Measurements from ENCODE around the gene ARHGAP33.
"Not testable (repeated sequence)": the region's sequence is repeated elsewhere in the genome, so short reads cannot be mapped to it uniquely, and the experiment has no call there.

Gene ARHGAP33

DNA sequence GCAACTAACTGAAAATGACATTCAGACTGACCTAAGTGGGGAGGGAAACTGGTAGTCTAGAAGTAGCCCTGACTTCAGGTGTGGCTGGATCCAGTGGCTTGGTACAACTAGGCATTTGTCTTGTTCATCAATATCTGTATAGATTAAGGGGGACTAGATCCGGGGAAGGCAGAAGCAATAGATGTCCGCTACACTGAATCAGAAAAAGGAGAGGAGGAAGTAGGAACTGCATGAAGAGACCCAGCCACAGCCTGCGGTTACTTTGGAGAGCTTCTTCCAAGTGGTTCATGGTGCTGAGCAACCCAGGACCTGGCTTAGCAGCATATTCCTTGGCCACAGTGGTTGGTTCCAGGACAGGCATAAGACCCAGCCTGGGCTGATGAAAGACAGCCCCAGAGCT lies 47.2 kb downstream of the ARHGAP33 start:
- TF ChIP-seq, protein P1, sequence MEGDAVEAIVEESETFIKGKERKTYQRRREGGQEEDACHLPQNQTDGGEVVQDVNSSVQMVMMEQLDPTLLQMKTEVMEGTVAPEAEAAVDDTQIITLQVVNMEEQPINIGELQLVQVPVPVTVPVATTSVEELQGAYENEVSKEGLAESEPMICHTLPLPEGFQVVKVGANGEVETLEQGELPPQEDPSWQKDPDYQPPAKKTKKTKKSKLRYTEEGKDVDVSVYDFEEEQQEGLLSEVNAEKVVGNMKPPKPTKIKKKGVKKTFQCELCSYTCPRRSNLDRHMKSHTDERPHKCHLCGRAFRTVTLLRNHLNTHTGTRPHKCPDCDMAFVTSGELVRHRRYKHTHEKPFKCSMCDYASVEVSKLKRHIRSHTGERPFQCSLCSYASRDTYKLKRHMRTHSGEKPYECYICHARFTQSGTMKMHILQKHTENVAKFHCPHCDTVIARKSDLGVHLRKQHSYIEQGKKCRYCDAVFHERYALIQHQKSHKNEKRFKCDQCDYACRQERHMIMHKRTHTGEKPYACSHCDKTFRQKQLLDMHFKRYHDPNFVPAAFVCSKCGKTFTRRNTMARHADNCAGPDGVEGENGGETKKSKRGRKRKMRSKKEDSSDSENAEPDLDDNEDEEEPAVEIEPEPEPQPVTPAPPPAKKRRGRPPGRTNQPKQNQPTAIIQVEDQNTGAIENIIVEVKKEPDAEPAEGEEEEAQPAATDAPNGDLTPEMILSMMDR (IDR thresholded peaks at IDR 0.05; ENCODE audit: insufficient read depth, missing control alignments), result no peak
- DNase-seq (ENCODE audit: insufficient read length, low spot score), result no peak
- FAIRE-seq, result no peak

DNA sequence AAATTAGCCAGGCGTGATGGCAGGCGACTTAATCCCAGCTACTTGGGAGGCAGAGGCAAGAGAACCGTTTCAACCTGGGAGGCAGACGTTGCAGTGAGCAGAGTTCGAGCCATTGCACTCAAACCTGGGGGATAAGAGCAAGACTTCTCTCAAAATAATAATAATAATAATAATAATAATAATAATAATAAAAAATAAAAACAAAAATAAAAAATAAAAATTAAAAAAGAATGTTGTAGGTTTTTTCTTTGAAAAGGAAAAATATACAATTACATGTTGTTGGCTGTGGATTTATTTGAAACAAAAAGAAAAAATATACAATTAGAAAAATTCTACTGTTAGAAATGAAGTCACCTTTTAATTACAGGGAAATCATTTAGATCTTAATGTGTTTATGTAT lies 48.8 kb downstream of the ARHGAP33 start:
- TF ChIP-seq, protein P1 (IDR thresholded peaks at IDR 0.05; ENCODE audit: insufficient read depth, missing control alignments), result no peak
- FAIRE-seq (no peak), DNase-seq (ENCODE audit: insufficient read length, low spot score) (no peak)

DNA sequence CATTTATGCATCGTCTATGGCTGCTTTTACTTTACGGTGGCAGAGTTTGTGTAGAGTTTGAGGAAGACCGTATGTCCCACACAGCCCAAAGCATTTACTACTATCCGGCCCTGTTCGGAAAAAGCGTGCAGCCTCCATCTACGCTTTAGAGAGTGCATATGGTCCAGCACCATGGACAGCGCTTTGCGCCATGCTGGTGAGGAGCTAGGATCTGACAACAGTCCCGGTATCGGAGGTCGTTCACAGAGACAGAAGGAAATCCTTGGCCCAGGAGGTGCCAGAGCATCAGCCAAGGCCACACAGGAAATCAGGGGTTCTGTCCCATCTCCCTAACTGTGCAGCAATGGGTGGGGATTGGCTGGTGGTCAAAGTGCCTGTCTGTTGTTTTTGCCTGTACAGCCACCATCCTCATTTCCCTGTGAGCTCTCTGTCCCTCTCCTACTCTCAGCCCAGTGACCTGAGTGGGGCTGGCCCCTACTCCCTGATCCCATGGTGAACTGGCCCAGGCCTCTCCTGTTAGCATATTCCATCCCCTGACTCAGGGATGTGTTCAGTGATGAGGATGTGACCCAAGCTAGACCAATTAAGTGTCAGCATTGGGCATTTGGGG lies 53.4 kb downstream of the ARHGAP33 start:
- FAIRE-seq (no peak), DNase-seq (ENCODE audit: insufficient read length, low spot score) (no peak)
- TF ChIP-seq, protein P1 (IDR thresholded peaks at IDR 0.05; ENCODE audit: insufficient read depth, missing control alignments), result no peak

DNA sequence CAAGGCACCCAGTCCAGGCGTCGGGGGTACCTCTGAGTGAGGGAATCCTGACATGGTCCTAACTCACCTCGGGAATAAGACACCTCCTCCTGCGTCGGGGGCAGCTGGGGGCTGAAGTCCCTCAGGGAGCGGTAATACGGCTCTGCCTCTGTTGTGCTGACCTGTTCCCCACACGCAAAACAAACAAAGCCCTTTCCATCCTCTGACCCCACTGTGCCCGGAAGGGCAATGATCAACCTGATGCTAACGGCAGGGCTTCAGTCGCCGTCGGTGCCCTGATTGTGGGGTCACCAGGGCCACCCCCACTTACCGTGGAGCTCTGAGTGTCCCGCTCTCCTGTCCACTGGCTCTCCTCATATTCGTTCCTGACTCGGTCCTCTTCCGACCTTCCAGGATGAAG lies 55.6 kb downstream of the ARHGAP33 start:
- FAIRE-seq, result no peak
- TF ChIP-seq, protein P1 (IDR thresholded peaks at IDR 0.05; ENCODE audit: insufficient read depth, missing control alignments), result no peak
- no peak for DNase-seq (ENCODE audit: insufficient read length, low spot score)

DNA sequence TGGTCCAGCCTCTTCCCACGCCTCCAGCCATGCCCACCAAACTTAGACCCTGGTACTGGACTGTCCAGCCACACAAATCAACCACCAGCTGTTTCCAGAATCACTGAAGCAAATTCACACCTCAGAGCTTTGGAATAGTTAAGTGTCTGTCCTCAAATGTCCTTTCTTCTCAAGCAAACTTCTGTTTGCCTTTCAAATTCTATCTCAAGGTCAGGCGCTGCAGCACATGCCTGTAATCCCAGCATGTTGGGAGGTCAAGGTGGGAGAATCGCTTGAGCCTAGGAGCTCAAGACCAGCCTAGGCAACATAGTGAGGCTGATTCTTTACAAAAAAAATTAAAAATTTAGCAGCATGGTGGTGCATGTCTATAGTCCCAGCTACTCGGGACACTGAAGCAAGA lies 56.7 kb downstream of the ARHGAP33 start:
- TF ChIP-seq, protein P1 (IDR thresholded peaks at IDR 0.05; ENCODE audit: insufficient read depth, missing control alignments), result no peak
- DNase-seq (ENCODE audit: insufficient read length, low spot score), result no peak
- FAIRE-seq, result no peak

DNA sequence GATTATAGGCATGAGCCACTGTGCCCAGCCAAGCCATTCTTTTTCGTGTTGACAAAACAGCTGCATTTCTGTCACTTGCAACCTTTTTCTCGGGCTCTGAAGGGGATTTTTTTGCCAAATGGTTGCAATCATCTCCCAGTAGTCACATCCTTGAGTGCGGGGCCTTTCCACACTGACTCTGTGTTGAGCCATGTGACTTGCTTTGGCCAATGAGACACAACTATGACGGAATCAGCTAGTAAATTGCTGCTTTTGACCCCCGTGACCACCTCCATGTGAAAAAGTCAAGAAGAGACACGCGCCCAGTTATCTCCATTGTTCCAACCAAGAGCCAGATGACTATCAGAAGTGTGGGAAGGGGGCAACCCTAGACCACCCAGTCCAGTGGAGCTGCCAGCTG lies 58.6 kb downstream of the ARHGAP33 start:
- DNase-seq (ENCODE audit: insufficient read length, low spot score) (no peak), FAIRE-seq (no peak)
- TF ChIP-seq, protein P1 (IDR thresholded peaks at IDR 0.05; ENCODE audit: insufficient read depth, missing control alignments), result no peak

DNA sequence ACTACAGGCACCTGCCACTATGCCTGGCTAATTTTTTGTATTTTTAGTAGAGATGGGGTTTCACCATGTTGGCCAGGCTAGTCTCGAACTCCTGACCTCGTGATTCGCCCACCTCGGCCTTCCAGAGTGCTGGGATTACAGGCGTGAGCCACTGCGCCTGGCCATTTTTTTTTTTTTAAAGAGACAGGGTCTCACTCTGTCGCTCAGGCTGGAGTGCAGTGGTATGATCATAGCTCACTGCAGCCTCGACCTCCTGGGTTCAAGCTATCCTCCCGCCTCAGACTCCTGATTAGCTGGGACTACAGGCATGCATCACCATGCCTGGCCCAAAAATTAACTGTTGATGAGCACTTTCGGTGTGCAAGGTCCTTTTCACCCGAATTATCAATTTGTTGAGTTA lies 60.7 kb downstream of the ARHGAP33 start:
- not testable (repeated sequence) for FAIRE-seq; DNase-seq (ENCODE audit: insufficient read length, low spot score)
